ENCODE data around the gene TSHZ2.

- TF ChIP-seq CTCF (IDR thresholded peaks at IDR 0.05) (no peak), EP300 (IDR thresholded peaks at IDR 0.05) (no peak), POLR2AphosphoS5 (IDR thresholded peaks at IDR 0.05) (no peak)
Observed at GRCh38 chr20:53033176-53033575, 61.0 kb downstream of the TSHZ2 start.

All from esophagus muscularis mucosa (tissue), 4 donors.